CD14-positive monocyte (primary cell): ENCODE results near the gene SLC35D2. TPM values are rescaled to one million over a fixed set of nuclear protein-coding genes. Genes with fewer than 3 reads are reported as not detected.
A peak's percentile ranks its signal among the peaks of the same experiment; 100 is the strongest.

ENCODE experiments used
- DNase-seq, 3 donors: peaks; one replicate each; pipeline ENCODE4 v3.0.0-alpha.2; 2011 to 2022
- H2AFZ ChIP-seq: 2 replicates; pipeline ENCODE4 v1.6.0; 2012; ENCODE audit warnings: mild to moderate bottlenecking, low read depth, low read length, inconsistent platforms; ENCODE audit not compliant: insufficient read depth, poor library complexity, severe bottlenecking
- H3K27ac ChIP-seq, 2 donors: 1 replicate in 1 of 2; 2 replicates in 1 of 2; pipeline ENCODE4 v1.5.1; 2012 to 2013; ENCODE audit warnings: low read length in 2 of 2, control low read depth in 1 of 2, inconsistent platforms in 1 of 2, low read depth in 1 of 2, mild to moderate bottlenecking in 1 of 2
- H3K27me3 ChIP-seq, 2 donors: one replicate each; pipeline versions ENCODE4 v1.6.0 to v1.6.1; 2011 to 2013; ENCODE audit warnings: low read length in 2 of 2; ENCODE audit not compliant: control insufficient read depth in 2 of 2, insufficient read depth in 2 of 2
- H3K36me3 ChIP-seq, 2 donors: replicated peaks in 1 of 2; 1 replicate in 1 of 2; 2 replicates in 1 of 2; pipeline versions ENCODE4 v1.5.1 to v1.6.1; 2012 to 2013; ENCODE audit warnings: low read length in 2 of 2, control low read depth in 1 of 2, inconsistent platforms in 1 of 2, mild to moderate bottlenecking in 1 of 2; ENCODE audit not compliant: insufficient read depth in 2 of 2, control insufficient read depth in 1 of 2
- H3K4me1 ChIP-seq, 2 donors: 1 replicate in 1 of 2; 2 replicates in 1 of 2; pipeline versions ENCODE4 v1.5.1 to v1.6.1; 2012 to 2013; ENCODE audit warnings: low read length in 2 of 2, control low read depth in 1 of 2, inconsistent platforms in 1 of 2, mild to moderate bottlenecking in 1 of 2, moderate library complexity in 1 of 2; ENCODE audit not compliant: insufficient read depth in 2 of 2, control insufficient read depth in 1 of 2
- H3K4me2 ChIP-seq: replicated peaks from 2 replicates; pipeline ENCODE3; 2012; ENCODE audit warnings: low read length, moderate library complexity, mild to moderate bottlenecking; ENCODE audit not compliant: poor library complexity, severe bottlenecking; ENCODE audit errors: extremely low read depth
- H3K4me3 ChIP-seq, 3 experiments: fragments of 200-600 bp in 1 of 3; sonication (generic) in 1 of 3; replicated peaks in 1 of 3; 1 replicate in 2 of 3; 2 replicates in 1 of 3; pipeline ENCODE4 v1.5.1; 2011 to 2013; ENCODE audit warnings: low read length in 3 of 3, mild to moderate bottlenecking in 3 of 3, control low read depth in 2 of 3, low read depth in 2 of 3, inconsistent platforms in 1 of 3, moderate library complexity in 1 of 3
- H3K79me2 ChIP-seq: 2 replicates; pipeline ENCODE4 v1.6.0; 2012; ENCODE audit warnings: mild to moderate bottlenecking, control low read depth, inconsistent platforms, low read length, moderate library complexity; ENCODE audit not compliant: insufficient read depth
- H3K9ac ChIP-seq: 2 replicates; pipeline ENCODE4 v1.6.0; 2017; ENCODE audit warnings: low read length, mild to moderate bottlenecking; ENCODE audit not compliant: insufficient read depth, poor library complexity, severe bottlenecking
- H3K9me3 ChIP-seq, 2 donors: replicated peaks in 1 of 2; 1 replicate in 1 of 2; 2 replicates in 1 of 2; pipeline versions ENCODE4 v1.5.1 to v1.6.1; 2012 to 2013; ENCODE audit warnings: low read length in 2 of 2, control low read depth in 1 of 2; ENCODE audit not compliant: control insufficient read depth in 1 of 2, insufficient read depth in 1 of 2
- H4K20me1 ChIP-seq: 2 replicates; pipeline ENCODE4 v1.6.0; 2012; ENCODE audit warnings: mild to moderate bottlenecking, low read length, control low read depth, moderate library complexity; ENCODE audit not compliant: insufficient read depth
- H3K27ac Mint-ChIP-seq, 7 donors: one replicate each; pipeline ENCODE4 v1.8.0; 2020; ENCODE audit warnings: mild to moderate bottlenecking in 7 of 7, mixed read lengths in 7 of 7, moderate library complexity in 6 of 7, inconsistent platforms in 2 of 7
- H3K27me3 Mint-ChIP-seq, 3 donors: one replicate each; pipeline ENCODE4 v1.8.0; 2021 to 2022; ENCODE audit warnings: low read depth in 3 of 3, mild to moderate bottlenecking in 3 of 3, mixed read lengths in 3 of 3, moderate library complexity in 3 of 3, inconsistent platforms in 1 of 3
- H3K36me3 Mint-ChIP-seq, 2 donors: one replicate each; pipeline ENCODE4 v1.8.0; 2020; ENCODE audit warnings: mixed read lengths in 2 of 2, inconsistent platforms in 1 of 2, mild to moderate bottlenecking in 1 of 2
- H3K4me1 Mint-ChIP-seq: one replicate; pipeline ENCODE4 v1.8.0; 2020; ENCODE audit warnings: mild to moderate bottlenecking, mixed read lengths
- H3K4me3 Mint-ChIP-seq, 2 donors: one replicate each; pipeline ENCODE4 v1.8.0; 2020; ENCODE audit warnings: mild to moderate bottlenecking in 2 of 2, mixed read lengths in 2 of 2, moderate library complexity in 1 of 2
- H3K9me3 Mint-ChIP-seq, 7 donors: one replicate each; pipeline ENCODE4 v1.8.0; 2020 to 2022; ENCODE audit warnings: mixed read lengths in 7 of 7, mild to moderate bottlenecking in 6 of 7, moderate library complexity in 6 of 7, inconsistent platforms in 2 of 7
- WGBS: methylation state at CpG from one replicate; pipeline ENCODE4 v1.1.5; 2013; ENCODE audit warnings: missing lambda C conversion rate; ENCODE audit not compliant: insufficient coverage; 5-methylcytosine and 5-hydroxymethylcytosine counted together
- intact Hi-C, 2 donors: fragments of 100-400 bp; cut with micrococcal nuclease; formaldehyde crosslinking; loops; one replicate each; pipeline versions ENCODE4 v1.15.0 to v1.15.1; 2023
- polyA plus RNA-seq, 3 donors: library from polyadenylated mRNA; depleted of rRNA in 1 of 3; unstranded in 2 of 3; stranded (reverse) in 1 of 3; fragments of 300-500 nt in 2 of 3; fragments of >200 nt in 1 of 3; fragmentation: Illumina TruSeq in 2 of 3; gene quantifications; 1 replicate in 2 of 3; 2 replicates in 1 of 3; pipeline ENCODE4 v1.2.3, GENCODE V29; 2012 to 2021
- TF ChIP-seq, protein P1 (sequence below): fragments of 200-600 bp; IDR thresholded peaks from one replicate; pipeline ENCODE4 v1.8.0; 2022; ENCODE audit warnings: antibody characterized with exemption, mild to moderate bottlenecking

Gene SLC35D2
- polyA plus RNA-seq, 3 donors, result 14.8 to 27.4 (median 20.0) TPM

DNA sequence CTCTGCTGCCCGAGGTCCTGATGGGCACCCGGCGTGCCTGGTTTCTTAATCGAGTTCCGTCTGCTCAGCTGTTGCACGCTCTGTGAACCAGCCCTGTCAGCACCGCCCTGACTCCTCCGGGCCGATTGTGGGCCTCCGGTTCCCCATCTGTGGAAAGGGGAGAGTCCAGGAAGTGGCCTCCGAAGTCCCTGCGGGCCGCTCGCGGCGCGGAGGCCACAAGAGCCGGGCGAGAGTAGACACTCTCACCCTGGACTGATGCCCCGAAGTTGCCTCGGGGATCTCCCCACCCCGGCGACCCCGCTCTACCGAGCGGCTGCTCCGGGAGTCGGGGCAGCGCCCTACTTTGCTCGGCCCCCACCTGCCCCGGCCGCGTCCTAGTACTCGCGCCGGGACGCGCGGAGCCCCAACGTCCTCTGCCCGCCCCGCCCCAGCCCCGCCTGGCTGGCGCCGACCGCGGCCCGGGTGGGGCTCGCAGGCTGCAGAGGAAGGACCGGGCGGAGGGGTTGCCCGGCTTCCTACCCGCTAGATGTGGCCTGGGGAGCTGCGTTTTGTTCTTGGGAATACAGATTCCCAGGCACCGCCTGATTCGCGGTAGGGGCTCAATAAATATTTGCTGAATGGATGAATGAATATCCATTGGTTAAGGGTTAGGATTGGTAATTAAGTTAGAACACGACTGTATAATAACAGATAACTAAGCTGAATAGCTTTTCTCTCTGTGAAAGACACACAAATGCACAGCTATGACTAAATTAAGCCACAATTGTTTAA, 35.6 kb upstream of the SLC35D2 start:
- 0% methylated on average over 51 of the region's 58 CpGs for WGBS
- intact Hi-C loops, result loop anchor here (5.0 to 10.0 kb wide), 3 partner anchors 33 to 544 kb away; partner anchors contain the start of genes HABP4 (in 2 of the 2), ERCC6L2 (in 1 of the 2) and PRXL2C (in 1 of the 2)

More for the DNA sequence above, 35.6 kb upstream of the SLC35D2 start:
- peaks cover 0 to 3% (median 0%) of the 10 kb centered on the region in 3 donors for H3K27me3 Mint-ChIP-seq
- no peaks in the 10 kb centered on the region for H4K20me1 ChIP-seq
- H3K4me2 ChIP-seq, result peak overlapping the region; percentile 100
- H3K27ac Mint-ChIP-seq, result peak overlapping the region; percentile 86 to 97 (median 94)
- H3K36me3 Mint-ChIP-seq, result no peaks in the 10 kb centered on the region
- peak overlapping the region; percentile 86 for H3K9ac ChIP-seq
- no peaks in the 10 kb centered on the region for H3K9me3 Mint-ChIP-seq
- no peaks in the 10 kb centered on the region for H3K9me3 ChIP-seq
- DNase-seq, result peak; percentile 74 to 84 (median 79)
- TF ChIP-seq, protein P1, sequence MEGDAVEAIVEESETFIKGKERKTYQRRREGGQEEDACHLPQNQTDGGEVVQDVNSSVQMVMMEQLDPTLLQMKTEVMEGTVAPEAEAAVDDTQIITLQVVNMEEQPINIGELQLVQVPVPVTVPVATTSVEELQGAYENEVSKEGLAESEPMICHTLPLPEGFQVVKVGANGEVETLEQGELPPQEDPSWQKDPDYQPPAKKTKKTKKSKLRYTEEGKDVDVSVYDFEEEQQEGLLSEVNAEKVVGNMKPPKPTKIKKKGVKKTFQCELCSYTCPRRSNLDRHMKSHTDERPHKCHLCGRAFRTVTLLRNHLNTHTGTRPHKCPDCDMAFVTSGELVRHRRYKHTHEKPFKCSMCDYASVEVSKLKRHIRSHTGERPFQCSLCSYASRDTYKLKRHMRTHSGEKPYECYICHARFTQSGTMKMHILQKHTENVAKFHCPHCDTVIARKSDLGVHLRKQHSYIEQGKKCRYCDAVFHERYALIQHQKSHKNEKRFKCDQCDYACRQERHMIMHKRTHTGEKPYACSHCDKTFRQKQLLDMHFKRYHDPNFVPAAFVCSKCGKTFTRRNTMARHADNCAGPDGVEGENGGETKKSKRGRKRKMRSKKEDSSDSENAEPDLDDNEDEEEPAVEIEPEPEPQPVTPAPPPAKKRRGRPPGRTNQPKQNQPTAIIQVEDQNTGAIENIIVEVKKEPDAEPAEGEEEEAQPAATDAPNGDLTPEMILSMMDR, result no peak
- peak overlapping the region; percentile 89 for H2AFZ ChIP-seq
- peaks cover 33% of the 10 kb centered on the region for H3K4me1 Mint-ChIP-seq
- peak overlapping the region; percentile 88 to 98 (median 95) for H3K4me3 ChIP-seq
- peaks cover 39 to 52% of the 10 kb centered on the region in 2 donors for H3K4me1 ChIP-seq
- peaks cover 36% of the 10 kb centered on the region for H3K79me2 ChIP-seq
- H3K36me3 ChIP-seq, result no peaks in the 10 kb centered on the region
- peak overlapping the region; percentile 89 to 92 for H3K4me3 Mint-ChIP-seq
- peak overlapping the region; percentile 94 to 95 for H3K27ac ChIP-seq
- H3K27me3 ChIP-seq, result no peaks in the 10 kb centered on the region
